GM12878 (cell line): ENCODE results near the gene TMEM235. TPM values are rescaled to one million over a fixed set of nuclear protein-coding genes. Genes with fewer than 3 reads are reported as not detected.

ENCODE experiments used
- ATAC-seq: fragments of 200-7000 bp; cut with Tn5 transposase; 3 replicates; pipeline ENCODE4 v1.9.1; 2020; ENCODE audit warnings: mild to moderate bottlenecking, moderate library complexity
- BruUV-seq: library from RNA; stranded (reverse); fragments of 400-500 nt; replicated peaks from 2 replicates; lab custom pipeline; 2021; lab: Mats Ljungman, UMichigan
- CTCF ChIA-PET: fragments of 300-600 bp; sonication (Branson Sonifier 250); formaldehyde crosslinking; extraction: SDS; loops from one replicate; lab custom pipeline; 2021; ENCODE audit warnings: inconsistent platforms; lab: Yijun Ruan, JAX
- POLR2A ChIA-PET: fragments of 350-600 bp; formaldehyde crosslinking; extraction: SDS; loops from one replicate; lab custom pipeline; 2021; ENCODE audit warnings: inconsistent platforms; lab: Charles Lee
- RAD21 ChIA-PET: fragments of 300-600 bp; sonication (Branson Sonifier 250); formaldehyde crosslinking; loops from one replicate; lab custom pipeline; 2023; ENCODE audit warnings: antibody characterized with exemption; ENCODE audit not compliant: unreplicated experiment; lab: Charles Lee
- SMC1A ChIA-PET: fragments of 300-600 bp; sonication (Branson Sonifier 250); formaldehyde crosslinking; loops from one replicate; lab custom pipeline; 2023; ENCODE audit not compliant: unreplicated experiment, uncharacterized antibody; lab: Charles Lee
- DNase-seq: peaks from one replicate; pipeline ENCODE4 v3.0.0-alpha.2; 2011; ENCODE audit warnings: low read depth, low spot score
- FAIRE-seq: peaks from 3 replicates; lab custom pipeline; 2011; peaks lifted over from hg19 to GRCh38; lab: Jason Lieb, UNC
- H2AFZ ChIP-seq: 2 replicates; pipeline ENCODE4 v1.6.0; 2011; ENCODE audit warnings: low read depth, low read length, control low read depth; ENCODE audit not compliant: control insufficient read depth
- H3K27ac ChIP-seq: 2 replicates; pipeline ENCODE4 v1.5.1; 2011; ENCODE audit warnings: control low read depth; ENCODE audit not compliant: control insufficient read depth, insufficient read depth
- H3K27me3 ChIP-seq, 2 experiments: replicated peaks in 1 of 2; 2 replicates each; pipeline versions ENCODE4 v1.6.0 to v1.6.1; 2011; ENCODE audit warnings: low read length in 1 of 2; ENCODE audit not compliant: control insufficient read depth in 2 of 2, insufficient read depth in 2 of 2
- H3K36me3 ChIP-seq, 2 experiments: 2 replicates each; pipeline ENCODE4 v1.5.1; 2011; ENCODE audit warnings: low read length in 1 of 2; ENCODE audit not compliant: control insufficient read depth in 2 of 2, insufficient read depth in 2 of 2
- H3K4me1 ChIP-seq: 2 replicates; pipeline ENCODE4 v1.6.1; 2011; ENCODE audit warnings: mild to moderate bottlenecking, low read length, moderate library complexity, mixed read lengths; ENCODE audit not compliant: control insufficient read depth, insufficient read depth
- H3K4me2 ChIP-seq: 2 replicates; pipeline ENCODE4 v1.6.0; 2011; ENCODE audit warnings: control low read depth; ENCODE audit not compliant: control insufficient read depth, insufficient read depth
- H3K4me3 ChIP-seq: fragments of 200-600 bp; sonication (generic); 2 replicates; pipeline ENCODE4 v1.5.1; 2016
- H3K79me2 ChIP-seq: 2 replicates; pipeline ENCODE4 v1.6.0; 2011; ENCODE audit warnings: low read length; ENCODE audit not compliant: control insufficient read depth, insufficient read depth
- H3K9ac ChIP-seq: 2 replicates; pipeline ENCODE4 v1.8.0; 2011; ENCODE audit warnings: low read length, control low read depth, mixed read lengths; ENCODE audit not compliant: control insufficient read depth, insufficient read depth
- H3K9me3 ChIP-seq: replicated peaks from 3 replicates; pipeline ENCODE4 v1.5.1; 2011; ENCODE audit warnings: mild to moderate bottlenecking, low read length; ENCODE audit not compliant: control insufficient read depth, insufficient read depth
- H4K20me1 ChIP-seq: 2 replicates; pipeline ENCODE4 v1.6.0; 2011; ENCODE audit not compliant: control insufficient read depth, insufficient read depth
- HCFC1 ChIP-seq: fragments of 150-350 bp; IDR thresholded peaks from 2 replicates; pipeline ENCODE4 v1.6.1; 2014; ENCODE audit warnings: low read length
- NBN ChIP-seq: fragments of 450-650 bp; IDR thresholded peaks from 2 replicates; pipeline ENCODE4 v1.6.1; 2016
- SUPT20H ChIP-seq: IDR thresholded peaks from 2 replicates; pipeline ENCODE4 v1.6.1; 2011; ENCODE audit warnings: low read depth, mild to moderate bottlenecking, low read length, moderate library complexity, borderline replicate concordance; ENCODE audit not compliant: control insufficient read depth
- WGBS: methylation state at CpG from one replicate; pipeline ENCODE4 v1.1.6; 2016; ENCODE audit warnings: low lambda C conversion rate; ENCODE audit not compliant: insufficient replicate concordance, insufficient coverage; ENCODE audit errors: missing lambda C conversion rate; 5-methylcytosine and 5-hydroxymethylcytosine counted together
- in situ Hi-C: fragments of 300-500 bp; cut with MboI; formaldehyde crosslinking; loops from 9 replicates; pipeline ENCODE4 v1.14.3; 2018; ENCODE audit warnings: mixed read lengths
- intact Hi-C: fragments of 100-400 bp; cut with micrococcal nuclease; formaldehyde crosslinking; loops from one replicate; pipeline ENCODE4 v1.14.2; 2022; ENCODE audit not compliant: unreplicated experiment
- polyA plus RNA-seq, 11 experiments: library from polyadenylated mRNA; depleted of rRNA in 4 of 11; unstranded in 6 of 11; stranded (reverse) in 5 of 11; fragments of >200 nt; fragmentation: Nextera tagmentation in 4 of 11; fragmentation: Illumina TruSeq in 1 of 11; extraction: Ambion mirVana in 4 of 11; extraction: Trizol in 1 of 11; gene quantifications; 1 replicate in 1 of 11; 2 replicates in 10 of 11; pipeline versions ENCODE4 v1.2.1 to v1.2.3, GENCODE V29; 2011 to 2016; ENCODE audit warnings: inconsistent platforms in 2 of 11, missing spikeins in 2 of 11, low read depth in 1 of 11
- total RNA-seq, 4 experiments: library from RNA; depleted of rRNA in 3 of 4; stranded (reverse); fragments of >200 nt in 3 of 4; fragmentation: Illumina TruSeq in 1 of 4; extraction: Trizol in 1 of 4; gene quantifications; 2 replicates each; pipeline versions ENCODE4 v1.2.1 to v1.2.3, GENCODE V29; 2013 to 2021
- TF ChIP-seq, protein P1 (sequence below): IDR thresholded peaks from 2 replicates; pipeline ENCODE4 v1.6.1; 2011; ENCODE audit warnings: borderline replicate concordance, low read depth, mild to moderate bottlenecking, moderate library complexity, mixed read lengths, low read length; ENCODE audit not compliant: insufficient read depth; ENCODE audit errors: extremely low read length
- TF ChIP-seq, protein P2 (sequence below): fragments of 450-650 bp; IDR thresholded peaks from 2 replicates; pipeline ENCODE4 v1.6.1; 2016; ENCODE audit warnings: mild to moderate bottlenecking
- TF ChIP-seq, protein P3 (sequence below): fragments of 450-650 bp; IDR thresholded peaks from 2 replicates; pipeline ENCODE4 v1.6.1; 2017; ENCODE audit warnings: mild to moderate bottlenecking, low read depth, inconsistent platforms; ENCODE audit not compliant: poor library complexity, severe bottlenecking
- TF ChIP-seq, protein P4 (sequence below): fragments of 450-650 bp; IDR thresholded peaks from 2 replicates; pipeline ENCODE4 v1.6.1; 2017; ENCODE audit warnings: mild to moderate bottlenecking, moderate library complexity
- TF ChIP-seq, protein P5 (sequence below): fragments of 450-650 bp; formaldehyde crosslinking; IDR thresholded peaks from 2 replicates; pipeline ENCODE4 v1.5.0; 2022; ENCODE audit warnings: mild to moderate bottlenecking, missing genetic modification characterization

The TMEM235 gene
- total and polyA plus RNA-seq, 10 of the 15 experiments (the other 5 are each of a cell fraction or from before 2014, with no cell fraction given): not detected

DNA sequence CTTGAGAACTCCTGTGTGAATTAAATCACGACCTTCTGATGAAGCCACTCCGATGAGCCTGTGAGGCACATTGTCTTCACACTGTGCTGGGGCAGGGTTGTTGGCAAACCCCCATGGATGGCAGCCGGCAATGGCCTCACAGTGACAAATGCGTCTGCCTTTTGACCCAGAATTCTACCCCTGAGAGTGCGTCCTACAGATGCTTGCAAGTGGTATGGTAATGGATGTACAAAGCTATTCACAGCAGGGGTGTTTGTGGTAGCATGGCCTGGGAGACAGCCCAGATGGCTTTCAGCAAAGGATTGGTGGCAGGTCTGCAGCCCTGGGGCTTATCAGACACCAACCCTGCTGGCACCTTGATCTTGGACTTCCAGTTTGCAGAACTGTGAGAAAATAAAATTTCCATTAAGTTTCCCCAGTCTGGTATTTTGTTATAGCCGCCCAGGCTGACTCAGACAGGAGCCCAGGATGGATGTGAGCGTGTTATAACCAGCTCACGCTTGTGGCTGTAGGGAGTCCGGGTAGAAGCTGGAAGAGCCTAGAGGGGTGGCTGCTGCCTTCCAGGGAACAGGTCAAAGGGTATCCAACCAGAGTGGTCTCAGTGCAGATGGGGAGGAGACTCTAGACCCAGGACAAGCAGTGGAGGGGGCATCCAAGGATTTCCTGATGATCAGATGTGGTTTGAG lies 34.1 kb upstream of the TMEM235 start:
- DNase-seq (no peak), FAIRE-seq (no peak), ATAC-seq (no peak)
- H3K9me3 ChIP-seq: no peaks in the 10 kb centered on the region; the same call in 2 of the 3 replicates
- no peak overlapping the region for H3K27ac ChIP-seq
- H3K27me3 ChIP-seq: no peaks in the 10 kb centered on the region
- in situ Hi-C loops: no loop called here
- no peak overlapping the region for H2AFZ ChIP-seq
- H3K4me1 ChIP-seq: peaks cover 10% of the 10 kb centered on the region
- 93% methylated on average over 9 of the region's 9 CpGs for WGBS
- SMC1A ChIA-PET: interaction anchor here (1.4 kb wide), 1 partner anchor 54 kb away, joined by 3 read pairs; no protein-coding TSS in a partner anchor
- intact Hi-C loops: no loop called here
- CTCF ChIA-PET: interaction anchor here (0.7 to 1.0 kb wide), 3 partner anchors 13 to 94 kb away, joined by 3 read pairs; no protein-coding TSS in a partner anchor
- H3K9ac ChIP-seq: no peak overlapping the region
- H3K4me2 ChIP-seq: no peak overlapping the region
- H4K20me1 ChIP-seq: no peaks in the 10 kb centered on the region
- TF ChIP-seq, protein P1, sequence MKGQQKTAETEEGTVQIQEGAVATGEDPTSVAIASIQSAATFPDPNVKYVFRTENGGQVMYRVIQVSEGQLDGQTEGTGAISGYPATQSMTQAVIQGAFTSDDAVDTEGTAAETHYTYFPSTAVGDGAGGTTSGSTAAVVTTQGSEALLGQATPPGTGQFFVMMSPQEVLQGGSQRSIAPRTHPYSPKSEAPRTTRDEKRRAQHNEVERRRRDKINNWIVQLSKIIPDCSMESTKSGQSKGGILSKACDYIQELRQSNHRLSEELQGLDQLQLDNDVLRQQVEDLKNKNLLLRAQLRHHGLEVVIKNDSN: no peak
- TF ChIP-seq HCFC1 (no peak), NBN (no peak), SUPT20H (no peak)
- TF ChIP-seq, protein P2, sequence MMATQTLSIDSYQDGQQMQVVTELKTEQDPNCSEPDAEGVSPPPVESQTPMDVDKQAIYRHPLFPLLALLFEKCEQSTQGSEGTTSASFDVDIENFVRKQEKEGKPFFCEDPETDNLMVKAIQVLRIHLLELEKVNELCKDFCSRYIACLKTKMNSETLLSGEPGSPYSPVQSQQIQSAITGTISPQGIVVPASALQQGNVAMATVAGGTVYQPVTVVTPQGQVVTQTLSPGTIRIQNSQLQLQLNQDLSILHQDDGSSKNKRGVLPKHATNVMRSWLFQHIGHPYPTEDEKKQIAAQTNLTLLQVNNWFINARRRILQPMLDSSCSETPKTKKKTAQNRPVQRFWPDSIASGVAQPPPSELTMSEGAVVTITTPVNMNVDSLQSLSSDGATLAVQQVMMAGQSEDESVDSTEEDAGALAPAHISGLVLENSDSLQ: no peak
- TF ChIP-seq, protein P3, sequence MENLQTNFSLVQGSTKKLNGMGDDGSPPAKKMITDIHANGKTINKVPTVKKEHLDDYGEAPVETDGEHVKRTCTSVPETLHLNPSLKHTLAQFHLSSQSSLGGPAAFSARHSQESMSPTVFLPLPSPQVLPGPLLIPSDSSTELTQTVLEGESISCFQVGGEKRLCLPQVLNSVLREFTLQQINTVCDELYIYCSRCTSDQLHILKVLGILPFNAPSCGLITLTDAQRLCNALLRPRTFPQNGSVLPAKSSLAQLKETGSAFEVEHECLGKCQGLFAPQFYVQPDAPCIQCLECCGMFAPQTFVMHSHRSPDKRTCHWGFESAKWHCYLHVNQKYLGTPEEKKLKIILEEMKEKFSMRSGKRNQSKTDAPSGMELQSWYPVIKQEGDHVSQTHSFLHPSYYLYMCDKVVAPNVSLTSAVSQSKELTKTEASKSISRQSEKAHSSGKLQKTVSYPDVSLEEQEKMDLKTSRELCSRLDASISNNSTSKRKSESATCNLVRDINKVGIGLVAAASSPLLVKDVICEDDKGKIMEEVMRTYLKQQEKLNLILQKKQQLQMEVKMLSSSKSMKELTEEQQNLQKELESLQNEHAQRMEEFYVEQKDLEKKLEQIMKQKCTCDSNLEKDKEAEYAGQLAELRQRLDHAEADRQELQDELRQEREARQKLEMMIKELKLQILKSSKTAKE: no peak
- TF ChIP-seq, protein P4, sequence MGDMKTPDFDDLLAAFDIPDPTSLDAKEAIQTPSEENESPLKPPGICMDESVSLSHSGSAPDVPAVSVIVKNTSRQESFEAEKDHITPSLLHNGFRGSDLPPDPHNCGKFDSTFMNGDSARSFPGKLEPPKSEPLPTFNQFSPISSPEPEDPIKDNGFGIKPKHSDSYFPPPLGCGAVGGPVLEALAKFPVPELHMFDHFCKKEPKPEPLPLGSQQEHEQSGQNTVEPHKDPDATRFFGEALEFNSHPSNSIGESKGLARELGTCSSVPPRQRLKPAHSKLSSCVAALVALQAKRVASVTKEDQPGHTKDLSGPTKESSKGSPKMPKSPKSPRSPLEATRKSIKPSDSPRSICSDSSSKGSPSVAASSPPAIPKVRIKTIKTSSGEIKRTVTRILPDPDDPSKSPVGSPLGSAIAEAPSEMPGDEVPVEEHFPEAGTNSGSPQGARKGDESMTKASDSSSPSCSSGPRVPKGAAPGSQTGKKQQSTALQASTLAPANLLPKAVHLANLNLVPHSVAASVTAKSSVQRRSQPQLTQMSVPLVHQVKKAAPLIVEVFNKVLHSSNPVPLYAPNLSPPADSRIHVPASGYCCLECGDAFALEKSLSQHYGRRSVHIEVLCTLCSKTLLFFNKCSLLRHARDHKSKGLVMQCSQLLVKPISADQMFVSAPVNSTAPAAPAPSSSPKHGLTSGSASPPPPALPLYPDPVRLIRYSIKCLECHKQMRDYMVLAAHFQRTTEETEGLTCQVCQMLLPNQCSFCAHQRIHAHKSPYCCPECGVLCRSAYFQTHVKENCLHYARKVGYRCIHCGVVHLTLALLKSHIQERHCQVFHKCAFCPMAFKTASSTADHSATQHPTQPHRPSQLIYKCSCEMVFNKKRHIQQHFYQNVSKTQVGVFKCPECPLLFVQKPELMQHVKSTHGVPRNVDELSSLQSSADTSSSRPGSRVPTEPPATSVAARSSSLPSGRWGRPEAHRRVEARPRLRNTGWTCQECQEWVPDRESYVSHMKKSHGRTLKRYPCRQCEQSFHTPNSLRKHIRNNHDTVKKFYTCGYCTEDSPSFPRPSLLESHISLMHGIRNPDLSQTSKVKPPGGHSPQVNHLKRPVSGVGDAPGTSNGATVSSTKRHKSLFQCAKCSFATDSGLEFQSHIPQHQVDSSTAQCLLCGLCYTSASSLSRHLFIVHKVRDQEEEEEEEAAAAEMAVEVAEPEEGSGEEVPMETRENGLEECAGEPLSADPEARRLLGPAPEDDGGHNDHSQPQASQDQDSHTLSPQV: no peak
- TF ChIP-seq, protein P5, sequence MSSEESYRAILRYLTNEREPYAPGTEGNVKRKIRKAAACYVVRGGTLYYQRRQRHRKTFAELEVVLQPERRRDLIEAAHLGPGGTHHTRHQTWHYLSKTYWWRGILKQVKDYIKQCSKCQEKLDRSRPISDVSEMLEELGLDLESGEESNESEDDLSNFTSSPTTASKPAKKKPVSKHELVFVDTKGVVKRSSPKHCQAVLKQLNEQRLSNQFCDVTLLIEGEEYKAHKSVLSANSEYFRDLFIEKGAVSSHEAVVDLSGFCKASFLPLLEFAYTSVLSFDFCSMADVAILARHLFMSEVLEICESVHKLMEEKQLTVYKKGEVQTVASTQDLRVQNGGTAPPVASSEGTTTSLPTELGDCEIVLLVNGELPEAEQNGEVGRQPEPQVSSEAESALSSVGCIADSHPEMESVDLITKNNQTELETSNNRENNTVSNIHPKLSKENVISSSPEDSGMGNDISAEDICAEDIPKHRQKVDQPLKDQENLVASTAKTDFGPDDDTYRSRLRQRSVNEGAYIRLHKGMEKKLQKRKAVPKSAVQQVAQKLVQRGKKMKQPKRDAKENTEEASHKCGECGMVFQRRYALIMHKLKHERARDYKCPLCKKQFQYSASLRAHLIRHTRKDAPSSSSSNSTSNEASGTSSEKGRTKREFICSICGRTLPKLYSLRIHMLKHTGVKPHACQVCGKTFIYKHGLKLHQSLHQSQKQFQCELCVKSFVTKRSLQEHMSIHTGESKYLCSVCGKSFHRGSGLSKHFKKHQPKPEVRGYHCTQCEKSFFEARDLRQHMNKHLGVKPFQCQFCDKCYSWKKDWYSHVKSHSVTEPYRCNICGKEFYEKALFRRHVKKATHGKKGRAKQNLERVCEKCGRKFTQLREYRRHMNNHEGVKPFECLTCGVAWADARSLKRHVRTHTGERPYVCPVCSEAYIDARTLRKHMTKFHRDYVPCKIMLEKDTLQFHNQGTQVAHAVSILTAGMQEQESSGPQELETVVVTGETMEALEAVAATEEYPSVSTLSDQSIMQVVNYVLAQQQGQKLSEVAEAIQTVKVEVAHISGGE (CRISPR knock-in tag): no peak
- peaks cover 6% of the 10 kb centered on the region for H3K79me2 ChIP-seq
- H3K4me3 ChIP-seq: no peak overlapping the region
- H3K36me3 ChIP-seq: peaks cover 7 to 20% of the 10 kb centered on the region in 2 experiments
- no TSS peak for BruUV-seq
- RAD21 ChIA-PET: interaction anchor here (0.6 to 0.9 kb wide), 2 partner anchors 112 to 328 kb away, joined by 3 read pairs; no protein-coding TSS in a partner anchor
- POLR2A ChIA-PET: interaction anchor here (0.7 to 1.3 kb wide), 2 partner anchors 10 to 100 kb away, joined by 3 to 4 read pairs; partner anchors contain the start of genes AFMID and TK1
